GM21786 (cell line): ENCODE results near the gene ANKRD52.
A peak's percentile ranks its signal among the peaks of the same experiment; 100 is the strongest.

Source experiments
- ATAC-seq: cut with Tn5 transposase; IDR thresholded peaks from one replicate; pipeline ENCODE4 v1.9.1; 2021; ENCODE audit not compliant: unreplicated experiment

The ANKRD52 gene

GRCh38 chr12:56243731-56244181 lies 14.4 kb downstream of the ANKRD52 start:
- no peak for ATAC-seq

- ATAC-seq, result no peak
Observed at GRCh38 chr12:56242986-56243385, 15.2 kb downstream of the ANKRD52 start.

- ATAC-seq, result no peak
Observed at GRCh38 chr12:56241424-56242303, 16.5 kb downstream of the ANKRD52 start.

- no peak for ATAC-seq
Observed at GRCh38 chr12:56237552-56237951, 20.6 kb downstream of the ANKRD52 start.

- no peak for ATAC-seq
Observed at GRCh38 chr12:56236985-56237384, 21.2 kb downstream of the ANKRD52 start.

- no peak for ATAC-seq
Observed at GRCh38 chr12:56236091-56236490, 22.1 kb downstream of the ANKRD52 start.

GRCh38 chr12:56234746-56235436 lies 23.3 kb downstream of the ANKRD52 start:
- ATAC-seq, result no peak

- no peak for ATAC-seq
Observed at GRCh38 chr12:56231184-56231582, 27.0 kb downstream of the ANKRD52 start.

GRCh38 chr12:56230432-56231183 lies 27.6 kb downstream of the ANKRD52 start:
- ATAC-seq, result no peak

- ATAC-seq, result no peak
Observed at GRCh38 chr12:56229916-56230431, 28.2 kb downstream of the ANKRD52 start, which contains the start of gene SLC39A5. SLC39A5 (plus strand) TSS chr12:56230051; CDS start chr12:56231275, 1,224 bp downstream.

GRCh38 chr12:56229082-56229481 lies 29.1 kb downstream of the ANKRD52 start:
- no peak for ATAC-seq

GRCh38 chr12:56224954-56225353 lies 33.2 kb downstream of the ANKRD52 start:
- no peak for ATAC-seq

- ATAC-seq, result peak; percentile 71
Observed at GRCh38 chr12:56224102-56224701, 34.0 kb downstream of the ANKRD52 start, which contains the start of gene NABP2. NABP2 (plus strand) TSS chr12:56224342; CDS start chr12:56224857, 515 bp downstream.

GRCh38 chr12:56223571-56224101 lies 34.5 kb downstream of the ANKRD52 start:
- no peak for ATAC-seq

- no peak for ATAC-seq
Observed at GRCh38 chr12:56222531-56222895, 35.7 kb downstream of the ANKRD52 start.

GRCh38 chr12:56221757-56222530 lies 36.2 kb downstream of the ANKRD52 start, which contains the start of gene RNF41:
RNF41 (minus strand) TSS chr12:56221922; CDS start chr12:56214047, 7,875 bp downstream.
- peak; percentile 81 for ATAC-seq

GRCh38 chr12:56221232-56221756 lies 36.9 kb downstream of the ANKRD52 start:
- ATAC-seq, result peak; percentile 7

- ATAC-seq, result no peak
Observed at GRCh38 chr12:56220611-56221231, 37.5 kb downstream of the ANKRD52 start.

- ATAC-seq, result no peak
Observed at GRCh38 chr12:56219840-56220239, 38.3 kb downstream of the ANKRD52 start.
